DMS 273 (cell line): ENCODE results near the gene KANSL1.

Experiments
- DNase-seq: peaks from one replicate; lab custom pipeline; 2025; ENCODE audit not compliant: unreplicated experiment; lab: John Stamatoyannopoulos, UW

The KANSL1 gene

GRCh38 chr17:45987706-45988105, 205.5 kb downstream of the KANSL1 start:
- no peak for DNase-seq

- no peak for DNase-seq
Measured at GRCh38 chr17:45986056-45986455, 207.2 kb downstream of the KANSL1 start.

- DNase-seq = no peak
Measured at GRCh38 chr17:45985447-45985846, 207.8 kb downstream of the KANSL1 start.

- no peak for DNase-seq
Measured at GRCh38 chr17:45984368-45984767, 208.9 kb downstream of the KANSL1 start.

GRCh38 chr17:45983614-45984310, 209.5 kb downstream of the KANSL1 start:
- no peak for DNase-seq

- DNase-seq = no peak
Measured at GRCh38 chr17:45982791-45983613, 210.2 kb downstream of the KANSL1 start.

GRCh38 chr17:45981306-45981705, 211.9 kb downstream of the KANSL1 start:
- no peak for DNase-seq

GRCh38 chr17:45980855-45981254, 212.4 kb downstream of the KANSL1 start:
- no peak for DNase-seq
